Activated naive CD8-positive, alpha-beta T cell treated with anti-CD3 and anti-CD28 coated beads, Interleukin-2, amount 50 U/mL, for 24 hours (primary cell): ENCODE results near the gene ADGRE3.
A peak's percentile ranks its signal among the peaks of the same experiment; 100 is the strongest.

Source experiments
- ATAC-seq: fragments of 150-1000 bp; cut with Tn5 transposase; one replicate; pipeline ENCODE4 v1.10.0; 2021
- DNase-seq: peaks from one replicate; pipeline ENCODE4 v3.0.0; 2021
- H3K27ac Mint-ChIP-seq: one replicate; pipeline ENCODE4 v1.8.0; 2021; ENCODE audit warnings: mild to moderate bottlenecking, mixed read lengths
- H3K27me3 Mint-ChIP-seq: one replicate; pipeline ENCODE4 v1.8.0; 2021; ENCODE audit warnings: mixed read lengths
- H3K36me3 Mint-ChIP-seq: one replicate; pipeline ENCODE4 v1.8.0; 2021; ENCODE audit warnings: low read depth, mixed read lengths
- H3K4me1 Mint-ChIP-seq: one replicate; pipeline ENCODE4 v1.8.0; 2021; ENCODE audit warnings: mixed read lengths
- H3K4me3 Mint-ChIP-seq: one replicate; pipeline ENCODE4 v1.8.0; 2021; ENCODE audit warnings: mild to moderate bottlenecking, moderate library complexity, mixed read lengths
- H3K9me3 Mint-ChIP-seq: one replicate; pipeline ENCODE4 v1.8.0; 2021; ENCODE audit warnings: mixed read lengths

Gene ADGRE3

GRCh38 chr19:14682084-14682483 lies 7.4 kb upstream of the ADGRE3 start:
- H3K4me1 Mint-ChIP-seq, result peaks cover 5% of the 10 kb centered on the region
- no peaks in the 10 kb centered on the region for H3K36me3 Mint-ChIP-seq
- DNase-seq, result no peak
- no peak overlapping the region for H3K27ac Mint-ChIP-seq
- H3K27me3 Mint-ChIP-seq, result peaks cover 5% of the 10 kb centered on the region
- no peak overlapping the region for H3K4me3 Mint-ChIP-seq
- no peak for ATAC-seq
- no peaks in the 10 kb centered on the region for H3K9me3 Mint-ChIP-seq

GRCh38 chr19:14678199-14678598 lies 3.6 kb upstream of the ADGRE3 start:
- ATAC-seq, result no peak
- peaks cover 7% of the 10 kb centered on the region for H3K4me1 Mint-ChIP-seq
- DNase-seq, result no peak
- no peak overlapping the region for H3K27ac Mint-ChIP-seq
- H3K36me3 Mint-ChIP-seq, result no peaks in the 10 kb centered on the region
- no peaks in the 10 kb centered on the region for H3K9me3 Mint-ChIP-seq
- H3K4me3 Mint-ChIP-seq, result no peak overlapping the region
- peaks cover 15% of the 10 kb centered on the region for H3K27me3 Mint-ChIP-seq

- Mint-ChIP-seq H3K4me1 (peaks cover 5% of the 10 kb centered on the region), H3K27me3 (peaks cover 14% of the 10 kb centered on the region), H3K36me3 (no peaks in the 10 kb centered on the region), H3K4me3 (no peak overlapping the region), H3K27ac (no peak overlapping the region), H3K9me3 (no peaks in the 10 kb centered on the region)
- ATAC-seq (no peak), DNase-seq (no peak)
These were observed 2.8 kb upstream of the ADGRE3 start for GRCh38 chr19:14677464-14677863.

- H3K36me3 Mint-ChIP-seq, result no peaks in the 10 kb centered on the region
- no peaks in the 10 kb centered on the region for H3K9me3 Mint-ChIP-seq
- H3K4me3 Mint-ChIP-seq, result no peak overlapping the region
- DNase-seq (no peak), ATAC-seq (no peak)
- no peak overlapping the region for H3K27ac Mint-ChIP-seq
- H3K4me1 Mint-ChIP-seq, result peaks cover 5% of the 10 kb centered on the region
- peaks cover 10% of the 10 kb centered on the region for H3K27me3 Mint-ChIP-seq
These were observed 2.1 kb upstream of the ADGRE3 start for GRCh38 chr19:14676762-14677161.

DNA sequence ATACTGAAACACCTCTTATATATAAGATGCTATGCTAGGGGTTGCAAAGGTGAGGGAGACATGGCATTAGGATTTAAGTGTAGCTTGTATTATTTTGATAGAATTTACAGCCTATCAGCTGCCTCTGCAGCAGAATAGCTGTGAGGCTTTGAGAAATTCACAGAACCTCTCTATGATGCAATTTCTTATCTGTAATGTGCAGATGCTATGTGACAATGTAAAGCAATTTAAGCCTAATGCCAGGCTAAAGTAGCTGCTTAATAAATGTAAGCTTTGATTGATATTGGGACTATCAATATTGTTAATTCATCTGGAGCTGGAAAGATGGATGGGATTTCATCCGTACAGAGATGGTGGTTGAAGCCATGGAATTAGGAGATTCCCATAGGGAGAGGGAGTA lies 1.6 kb downstream of the ADGRE3 start:
- no peak for ATAC-seq
- H3K36me3 Mint-ChIP-seq, result no peaks in the 10 kb centered on the region
- no peak overlapping the region for H3K27ac Mint-ChIP-seq
- peaks cover 12% of the 10 kb centered on the region for H3K9me3 Mint-ChIP-seq
- H3K4me3 Mint-ChIP-seq, result no peak overlapping the region
- DNase-seq, result no peak
- H3K4me1 Mint-ChIP-seq, result peaks cover 12% of the 10 kb centered on the region
- H3K27me3 Mint-ChIP-seq, result peaks cover 17% of the 10 kb centered on the region

- Mint-ChIP-seq H3K4me1 (peaks cover 18% of the 10 kb centered on the region), H3K27me3 (peaks cover 17% of the 10 kb centered on the region), H3K27ac (no peak overlapping the region), H3K4me3 (no peak overlapping the region), H3K9me3 (peaks cover 14% of the 10 kb centered on the region), H3K36me3 (no peaks in the 10 kb centered on the region)
- DNase-seq (no peak), ATAC-seq (no peak)
These were observed 2.3 kb downstream of the ADGRE3 start for GRCh38 chr19:14672188-14672872.

DNA sequence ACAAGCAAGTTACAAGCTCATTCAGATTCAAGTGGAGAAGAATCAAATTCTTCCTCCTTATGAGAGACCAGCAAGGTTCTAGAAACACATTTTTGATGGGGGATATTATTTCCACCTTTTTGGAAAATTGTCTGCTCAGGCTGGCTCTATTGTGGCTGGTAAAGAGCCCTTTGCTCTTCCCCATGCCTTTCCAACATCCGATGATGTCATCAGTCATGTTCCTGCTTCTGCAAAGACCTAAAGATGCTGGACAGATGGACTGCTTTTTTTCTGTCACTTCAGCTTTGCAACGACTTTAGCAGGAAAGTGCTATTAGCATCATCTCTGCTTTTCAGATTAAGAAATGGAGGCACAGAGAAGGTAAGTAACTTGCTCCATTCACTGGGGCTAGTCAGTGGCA lies 4.2 kb downstream of the ADGRE3 start:
- Mint-ChIP-seq H3K36me3 (no peaks in the 10 kb centered on the region), H3K27ac (no peak overlapping the region), H3K27me3 (peaks cover 17% of the 10 kb centered on the region), H3K4me1 (peaks cover 19% of the 10 kb centered on the region), H3K9me3 (peaks cover 14% of the 10 kb centered on the region), H3K4me3 (no peak overlapping the region)
- ATAC-seq (no peak), DNase-seq (no peak)

DNA sequence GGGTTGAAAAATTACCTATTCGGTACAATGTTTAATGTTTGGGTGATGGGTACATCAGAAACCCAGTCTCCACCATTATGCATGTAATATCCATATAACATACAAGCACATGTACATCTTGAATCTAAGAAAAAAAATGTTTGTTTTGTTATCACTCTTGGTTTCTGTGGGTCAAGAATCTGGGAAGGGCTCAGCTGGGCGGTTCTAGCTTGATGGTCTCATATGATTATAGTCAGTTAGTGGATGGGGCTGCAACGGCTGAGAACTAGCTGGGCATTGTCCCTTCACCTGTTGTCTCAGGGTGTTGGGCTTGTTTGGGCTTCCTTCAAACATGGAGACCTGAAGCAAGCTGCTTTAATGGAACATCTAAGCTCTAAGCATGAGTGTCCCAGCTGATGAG lies 4.7 kb downstream of the ADGRE3 start:
- Mint-ChIP-seq H3K27me3 (peaks cover 15% of the 10 kb centered on the region), H3K27ac (no peak overlapping the region), H3K4me1 (peaks cover 19% of the 10 kb centered on the region), H3K36me3 (no peaks in the 10 kb centered on the region), H3K4me3 (no peak overlapping the region), H3K9me3 (peaks cover 14% of the 10 kb centered on the region)
- ATAC-seq (no peak), DNase-seq (no peak)

DNA sequence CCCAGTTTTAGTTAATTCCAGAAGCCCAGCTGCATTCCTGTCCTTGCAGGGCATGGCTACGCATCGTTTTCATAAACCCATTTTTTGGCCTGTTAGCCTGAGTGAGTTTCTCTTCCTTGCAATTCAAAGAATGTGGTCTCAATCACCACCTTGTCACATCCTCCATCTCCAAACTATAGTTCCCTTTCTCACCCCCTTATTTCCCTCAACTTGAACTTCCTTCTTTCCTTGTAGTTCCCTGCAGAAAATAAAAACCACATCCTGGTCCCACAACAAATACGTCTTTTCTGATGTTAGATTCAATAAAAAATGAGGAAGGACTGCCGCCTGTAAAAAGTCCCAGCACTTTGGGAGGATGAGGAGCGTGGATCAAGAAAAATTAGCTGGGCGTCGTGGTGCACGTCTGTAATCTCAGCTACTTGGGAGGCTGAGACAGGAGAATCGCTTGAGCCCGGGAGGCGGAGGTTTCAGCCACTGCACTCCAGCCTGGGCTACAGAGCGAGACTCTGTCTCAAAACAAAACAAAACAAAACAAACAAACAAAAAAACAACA lies 13.2 kb downstream of the ADGRE3 start:
- peaks cover 9% of the 10 kb centered on the region for H3K27me3 Mint-ChIP-seq
- no peaks in the 10 kb centered on the region for H3K9me3 Mint-ChIP-seq
- no peak overlapping the region for H3K27ac Mint-ChIP-seq
- ATAC-seq (no peak), DNase-seq (no peak)
- H3K4me1 Mint-ChIP-seq, result peaks cover 4% of the 10 kb centered on the region
- no peak overlapping the region for H3K4me3 Mint-ChIP-seq
- H3K36me3 Mint-ChIP-seq, result no peaks in the 10 kb centered on the region

DNA sequence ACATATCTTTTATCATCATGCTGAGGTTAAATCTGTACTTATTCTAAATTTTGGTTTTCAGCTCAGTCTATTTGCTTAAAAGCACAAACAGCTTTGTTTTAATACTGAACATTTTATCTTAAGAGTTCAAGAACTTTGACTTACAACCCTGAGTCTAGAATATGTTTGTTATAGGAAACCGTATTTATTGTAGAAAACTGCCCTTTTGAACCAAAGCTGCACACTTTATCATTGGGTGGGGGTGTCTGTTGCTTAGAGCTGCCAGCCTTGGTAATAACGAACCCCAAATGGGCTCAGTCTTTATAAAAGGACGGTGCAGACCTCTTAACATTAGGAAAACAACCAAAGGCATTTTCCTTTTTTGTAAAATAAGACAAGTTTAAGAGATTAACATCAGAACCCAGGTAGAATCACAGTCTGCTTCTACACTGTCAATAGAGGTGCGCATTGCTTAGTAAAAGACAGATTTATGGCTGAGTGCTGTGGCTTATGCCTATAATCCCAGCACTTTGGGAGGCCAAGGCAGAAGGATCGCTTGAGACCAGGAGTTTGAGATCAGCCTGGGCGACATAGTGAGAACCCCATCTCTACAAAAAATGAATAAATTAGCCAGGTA lies 14.7 kb downstream of the ADGRE3 start:
- Mint-ChIP-seq H3K36me3 (no peaks in the 10 kb centered on the region), H3K4me1 (peaks cover 4% of the 10 kb centered on the region), H3K27ac (no peak overlapping the region), H3K27me3 (peaks cover 17% of the 10 kb centered on the region), H3K9me3 (no peaks in the 10 kb centered on the region), H3K4me3 (no peak overlapping the region)
- no peak for ATAC-seq
- no peak for DNase-seq

GRCh38 chr19:14655726-14656125 lies 18.9 kb downstream of the ADGRE3 start:
- no peak overlapping the region for H3K4me3 Mint-ChIP-seq
- H3K9me3 Mint-ChIP-seq, result no peaks in the 10 kb centered on the region
- H3K4me1 Mint-ChIP-seq, result no peaks in the 10 kb centered on the region
- peak overlapping the region; percentile 25 for H3K27ac Mint-ChIP-seq
- H3K36me3 Mint-ChIP-seq, result no peaks in the 10 kb centered on the region
- H3K27me3 Mint-ChIP-seq, result peaks cover 19% of the 10 kb centered on the region
- DNase-seq, result no peak
- no peak for ATAC-seq

GRCh38 chr19:14654786-14655560 lies 19.7 kb downstream of the ADGRE3 start:
- peaks cover 24% of the 10 kb centered on the region for H3K27me3 Mint-ChIP-seq
- H3K36me3 Mint-ChIP-seq, result peaks cover 2% of the 10 kb centered on the region
- no peak for ATAC-seq
- no peaks in the 10 kb centered on the region for H3K9me3 Mint-ChIP-seq
- H3K27ac Mint-ChIP-seq, result no peak overlapping the region
- H3K4me3 Mint-ChIP-seq, result no peak overlapping the region
- no peak for DNase-seq
- H3K4me1 Mint-ChIP-seq, result no peaks in the 10 kb centered on the region

DNA sequence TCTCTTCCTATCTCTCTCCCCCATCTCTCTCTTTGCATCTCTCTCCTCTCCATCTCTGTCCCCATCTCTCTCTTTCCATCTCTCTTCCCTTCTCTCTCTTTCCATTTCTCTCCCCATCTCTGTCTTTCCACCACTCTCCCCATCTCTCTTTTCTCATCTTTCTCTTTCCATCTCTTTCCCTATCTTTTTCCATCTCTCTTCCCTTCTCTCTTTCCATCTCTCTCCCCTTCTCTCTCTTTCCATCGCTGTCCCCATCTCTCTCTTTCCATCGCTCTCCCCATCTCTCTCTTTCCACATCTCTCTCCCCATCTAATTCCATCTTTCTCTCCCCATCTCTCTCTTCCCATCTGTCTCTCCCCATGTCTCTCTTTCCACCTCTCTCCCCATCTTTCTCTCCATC lies 24.5 kb downstream of the ADGRE3 start:
- DNase-seq (no peak), ATAC-seq (no peak)
- Mint-ChIP-seq H3K36me3 (peaks cover 2% of the 10 kb centered on the region), H3K27me3 (peaks cover 30% of the 10 kb centered on the region), H3K9me3 (no peaks in the 10 kb centered on the region), H3K27ac (no peak overlapping the region), H3K4me1 (no peaks in the 10 kb centered on the region), H3K4me3 (no peak overlapping the region)

DNA sequence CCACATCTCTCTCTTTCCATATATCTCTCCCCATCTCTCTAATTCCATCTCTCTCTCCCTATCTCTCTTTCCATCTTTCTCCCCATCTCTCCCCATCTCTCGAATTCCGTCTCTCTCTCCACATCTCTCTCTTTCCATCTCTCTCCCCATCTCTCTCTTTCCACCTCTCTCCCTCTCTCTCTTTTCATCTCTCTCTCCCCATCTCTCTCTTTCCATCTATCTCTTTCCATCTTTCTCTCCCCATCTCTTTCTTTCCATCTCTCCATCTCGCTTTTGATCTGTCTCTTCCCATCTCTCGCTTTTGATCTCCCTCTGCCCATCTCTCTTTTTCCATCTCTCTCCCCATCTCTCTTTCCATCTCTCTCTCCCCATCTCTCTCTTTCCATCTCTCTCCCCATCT lies 25.6 kb downstream of the ADGRE3 start:
- no peaks in the 10 kb centered on the region for H3K9me3 Mint-ChIP-seq
- H3K4me3 Mint-ChIP-seq, result no peak overlapping the region
- peaks cover 2% of the 10 kb centered on the region for H3K36me3 Mint-ChIP-seq
- DNase-seq (no peak), ATAC-seq (no peak)
- H3K27me3 Mint-ChIP-seq, result peaks cover 29% of the 10 kb centered on the region
- H3K4me1 Mint-ChIP-seq, result no peaks in the 10 kb centered on the region
- H3K27ac Mint-ChIP-seq, result no peak overlapping the region

- no peak overlapping the region for H3K27ac Mint-ChIP-seq
- peaks cover 2% of the 10 kb centered on the region for H3K36me3 Mint-ChIP-seq
- no peak overlapping the region for H3K4me3 Mint-ChIP-seq
- no peaks in the 10 kb centered on the region for H3K4me1 Mint-ChIP-seq
- H3K27me3 Mint-ChIP-seq, result peaks cover 31% of the 10 kb centered on the region
- DNase-seq, result no peak
- peaks cover under 1% of the 10 kb centered on the region for H3K9me3 Mint-ChIP-seq
- ATAC-seq, result no peak
These were observed 26.1 kb downstream of the ADGRE3 start for GRCh38 chr19:14648506-14648905.
